Kidney epithelial cell (primary cell): Measurements from ENCODE around the gene LYPLA2. TPM values are rescaled to one million over a fixed set of nuclear protein-coding genes. Genes with fewer than 3 reads are reported as not detected.
"Not testable (repeated sequence)": the region's sequence is repeated elsewhere in the genome, so short reads cannot be mapped to it uniquely, and the experiment has no call there.

Experiments used
- DNase-seq: peaks from one replicate; pipeline ENCODE4 v3.0.0-alpha.2; 2010; ENCODE audit warnings: low read depth
- H3K27me3 ChIP-seq: 2 replicates; pipeline ENCODE4 v1.6.0; 2011; ENCODE audit warnings: low read length; ENCODE audit not compliant: control insufficient read depth, insufficient read depth
- H3K36me3 ChIP-seq: 2 replicates; pipeline ENCODE4 v1.5.1; 2011; ENCODE audit warnings: low read length; ENCODE audit not compliant: control insufficient read depth, insufficient read depth
- H3K4me3 ChIP-seq: 2 replicates; pipeline ENCODE4 v1.5.1; 2011; ENCODE audit warnings: low read depth, mild to moderate bottlenecking, control low read depth, low read length
- total RNA-seq: library from RNA; depleted of rRNA; stranded (reverse); fragments of >200 nt; gene quantifications from 2 replicates; pipeline ENCODE4 v1.2.3, GENCODE V29; 2015
- TF ChIP-seq, protein P1 (sequence below): IDR thresholded peaks from 2 replicates; pipeline ENCODE4 v1.5.1; 2011; ENCODE audit warnings: mild to moderate bottlenecking, moderate library complexity, low read length, control low read depth, inconsistent platforms; ENCODE audit not compliant: insufficient read depth, poor library complexity, severe bottlenecking

The LYPLA2 gene
- total RNA-seq, 1 donor from 2014 or later, result 163 TPM

DNA sequence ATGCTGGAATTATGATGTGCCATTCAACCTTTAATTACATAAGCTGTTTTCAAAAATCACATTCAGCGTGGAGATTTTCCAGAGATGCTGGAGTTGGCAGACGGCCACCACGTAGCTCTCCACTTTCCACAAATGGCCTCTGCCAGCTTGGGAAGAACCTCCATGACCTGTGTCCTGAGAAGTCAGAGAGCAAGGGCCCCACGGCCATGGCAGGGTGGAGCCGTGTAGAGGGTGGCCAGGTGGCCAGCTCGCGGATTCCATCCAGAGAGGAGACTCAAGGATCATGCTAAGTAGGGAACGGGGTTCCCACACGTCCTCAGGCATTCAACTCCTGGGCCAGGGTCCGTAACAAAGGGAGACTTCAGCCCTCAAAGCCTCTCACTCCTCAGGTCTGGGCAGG lies 10.9 kb downstream of the LYPLA2 start:
- no peaks in the 10 kb centered on the region for H3K27me3 ChIP-seq
- DNase-seq, result no peak
- H3K4me3 ChIP-seq, result no peak overlapping the region
- peaks cover 1% of the 10 kb centered on the region for H3K36me3 ChIP-seq
- TF ChIP-seq, protein P1, sequence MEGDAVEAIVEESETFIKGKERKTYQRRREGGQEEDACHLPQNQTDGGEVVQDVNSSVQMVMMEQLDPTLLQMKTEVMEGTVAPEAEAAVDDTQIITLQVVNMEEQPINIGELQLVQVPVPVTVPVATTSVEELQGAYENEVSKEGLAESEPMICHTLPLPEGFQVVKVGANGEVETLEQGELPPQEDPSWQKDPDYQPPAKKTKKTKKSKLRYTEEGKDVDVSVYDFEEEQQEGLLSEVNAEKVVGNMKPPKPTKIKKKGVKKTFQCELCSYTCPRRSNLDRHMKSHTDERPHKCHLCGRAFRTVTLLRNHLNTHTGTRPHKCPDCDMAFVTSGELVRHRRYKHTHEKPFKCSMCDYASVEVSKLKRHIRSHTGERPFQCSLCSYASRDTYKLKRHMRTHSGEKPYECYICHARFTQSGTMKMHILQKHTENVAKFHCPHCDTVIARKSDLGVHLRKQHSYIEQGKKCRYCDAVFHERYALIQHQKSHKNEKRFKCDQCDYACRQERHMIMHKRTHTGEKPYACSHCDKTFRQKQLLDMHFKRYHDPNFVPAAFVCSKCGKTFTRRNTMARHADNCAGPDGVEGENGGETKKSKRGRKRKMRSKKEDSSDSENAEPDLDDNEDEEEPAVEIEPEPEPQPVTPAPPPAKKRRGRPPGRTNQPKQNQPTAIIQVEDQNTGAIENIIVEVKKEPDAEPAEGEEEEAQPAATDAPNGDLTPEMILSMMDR, result no peak

DNA sequence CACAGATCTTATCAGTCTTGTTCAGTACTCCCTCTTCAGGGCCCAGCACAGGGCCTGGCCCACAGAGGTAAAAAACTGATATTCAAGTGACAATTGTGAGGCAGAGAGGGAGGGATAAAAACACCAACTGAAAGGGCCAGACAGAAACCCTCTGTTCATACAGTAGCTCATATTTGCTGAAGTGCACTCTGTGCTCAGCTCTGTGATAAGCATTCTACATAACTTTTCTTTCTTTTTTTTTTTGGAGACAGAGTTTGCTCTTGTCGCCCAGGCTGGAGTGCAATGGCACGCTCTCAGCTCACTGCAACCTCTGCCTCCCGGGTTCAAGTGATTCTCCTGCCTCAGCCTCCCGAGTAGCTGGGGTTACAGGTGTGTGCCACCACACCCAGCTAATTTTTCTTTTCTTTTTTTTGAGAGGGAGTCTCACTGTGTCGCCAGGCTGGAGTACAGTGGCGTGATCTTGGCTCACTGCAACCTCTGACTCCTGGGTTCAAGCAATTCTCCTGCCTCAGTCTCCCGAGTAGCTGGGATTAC lies 11.9 kb downstream of the LYPLA2 start:
- not testable (repeated sequence) for H3K36me3 ChIP-seq, DNase-seq, H3K4me3 ChIP-seq, H3K27me3 ChIP-seq

DNA sequence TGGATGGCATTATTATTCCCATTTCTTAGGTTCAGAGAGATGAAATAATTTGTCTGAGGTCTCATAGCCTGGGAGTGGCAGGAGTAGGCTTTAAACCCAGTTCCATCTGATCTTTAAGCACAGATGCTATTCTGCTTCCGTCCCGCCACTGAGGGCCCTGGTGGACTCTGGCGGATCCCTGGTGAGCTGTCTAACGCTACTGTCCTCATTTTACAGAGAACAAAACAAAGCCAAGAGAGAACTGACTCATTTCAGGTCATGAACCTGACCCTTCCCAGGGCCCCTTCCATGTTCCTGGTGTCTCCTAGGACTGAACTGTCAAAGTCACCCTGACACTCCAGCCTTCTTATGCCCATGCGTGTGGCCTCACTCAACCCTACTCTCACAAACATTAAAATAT lies 12.7 kb downstream of the LYPLA2 start:
- DNase-seq, result no peak
- TF ChIP-seq, protein P1, result no peak
- Histone ChIP-seq H3K27me3 (no peaks in the 10 kb centered on the region), H3K36me3 (no peaks in the 10 kb centered on the region), H3K4me3 (no peak overlapping the region)

DNA sequence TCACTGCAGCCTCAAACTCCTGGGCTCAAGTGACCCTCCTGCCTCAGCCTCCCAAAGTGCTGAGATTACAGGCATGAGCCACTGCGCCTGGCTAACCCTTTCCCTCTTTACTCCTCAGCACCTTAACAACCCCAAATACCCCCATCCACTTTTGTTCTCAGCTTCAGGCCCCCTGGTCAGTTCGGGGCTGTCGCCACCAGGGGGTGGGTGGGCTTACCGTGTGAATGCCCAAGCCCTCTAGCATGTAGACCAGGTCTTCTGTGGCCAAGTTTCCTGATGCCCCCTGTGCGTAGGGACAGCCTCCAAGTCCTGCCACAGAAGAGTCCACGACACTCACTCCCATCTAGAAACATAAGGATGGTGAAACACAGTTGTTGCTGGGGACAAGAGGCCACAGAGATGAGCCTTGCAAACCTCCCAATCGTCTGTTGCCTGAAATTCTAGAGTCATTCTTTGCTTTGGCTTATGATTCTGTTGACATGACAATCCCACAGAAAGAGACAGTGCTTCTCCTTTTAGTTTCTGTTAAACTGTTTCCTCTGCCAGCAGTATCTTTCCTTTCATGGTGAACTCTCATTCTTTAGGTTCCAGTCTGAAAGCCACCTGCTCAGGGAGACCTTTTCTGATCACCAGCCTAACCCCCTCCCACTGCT lies 13.4 kb downstream of the LYPLA2 start:
- no peaks in the 10 kb centered on the region for H3K27me3 ChIP-seq
- TF ChIP-seq, protein P1, result peak; percentile 41
- H3K4me3 ChIP-seq, result no peak overlapping the region
- DNase-seq, result no peak
- H3K36me3 ChIP-seq, result no peaks in the 10 kb centered on the region

DNA sequence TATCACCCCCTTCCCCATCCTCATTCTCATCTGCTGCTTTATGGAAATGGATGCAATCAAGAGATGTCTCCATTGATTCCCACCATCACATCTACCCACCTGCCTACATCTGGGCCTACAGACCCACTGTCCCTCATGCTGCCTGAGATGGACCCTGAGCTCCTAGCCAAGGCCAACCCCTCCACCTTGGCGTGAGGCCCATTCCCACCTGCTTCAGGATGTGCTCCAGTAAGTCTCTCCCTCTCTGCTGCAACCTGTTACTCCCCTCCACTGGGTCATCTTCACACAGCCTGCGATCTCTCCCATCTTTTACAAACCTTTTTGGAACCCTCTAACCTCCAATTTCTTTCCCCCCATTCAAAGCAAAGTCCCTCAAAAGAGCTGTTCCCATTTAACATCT lies 14.1 kb downstream of the LYPLA2 start:
- no peaks in the 10 kb centered on the region for H3K36me3 ChIP-seq
- TF ChIP-seq, protein P1, result no peak
- DNase-seq, result no peak
- H3K4me3 ChIP-seq, result no peak overlapping the region
- no peaks in the 10 kb centered on the region for H3K27me3 ChIP-seq

DNA sequence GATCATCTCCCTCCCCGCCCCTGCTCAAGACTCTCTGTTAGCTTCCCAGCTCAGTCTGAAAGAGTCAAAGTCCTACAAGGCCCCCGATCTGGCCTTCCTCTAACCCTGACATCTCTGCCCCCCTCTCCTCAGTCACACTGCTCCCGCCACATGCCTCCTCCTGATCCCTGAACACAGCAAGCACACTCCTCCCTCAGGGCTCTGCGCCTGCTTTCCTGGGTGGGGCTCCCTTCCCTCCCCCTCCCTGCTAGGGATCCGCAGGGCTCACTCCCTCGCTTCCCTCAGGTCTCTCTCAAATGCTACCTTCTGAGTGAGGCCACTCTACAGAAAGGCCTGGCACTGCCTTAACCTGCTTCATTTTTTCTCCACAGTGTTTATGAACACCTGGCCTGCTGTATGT lies 15.3 kb downstream of the LYPLA2 start:
- Histone ChIP-seq H3K4me3 (no peak overlapping the region), H3K27me3 (no peaks in the 10 kb centered on the region), H3K36me3 (no peaks in the 10 kb centered on the region)
- TF ChIP-seq, protein P1, result no peak
- DNase-seq, result no peak
